GM10266 (cell line): ENCODE measurements around the gene MINDY1.

Source experiments
- DNase-seq: peaks from one replicate; pipeline ENCODE4 v3.0.0; 2012; ENCODE audit errors: extremely low spot score
- TF ChIP-seq, protein P1 (sequence below): IDR thresholded peaks from 2 replicates; pipeline ENCODE4 v1.5.1; 2012; ENCODE audit warnings: mild to moderate bottlenecking, low read depth; ENCODE audit not compliant: control insufficient read depth, insufficient read depth; ENCODE audit errors: missing control alignments

MINDY1 gene

GRCh38 chr1:150999051-150999674, 7.5 kb downstream of the MINDY1 start:
- no peak for DNase-seq
- TF ChIP-seq, protein P1, sequence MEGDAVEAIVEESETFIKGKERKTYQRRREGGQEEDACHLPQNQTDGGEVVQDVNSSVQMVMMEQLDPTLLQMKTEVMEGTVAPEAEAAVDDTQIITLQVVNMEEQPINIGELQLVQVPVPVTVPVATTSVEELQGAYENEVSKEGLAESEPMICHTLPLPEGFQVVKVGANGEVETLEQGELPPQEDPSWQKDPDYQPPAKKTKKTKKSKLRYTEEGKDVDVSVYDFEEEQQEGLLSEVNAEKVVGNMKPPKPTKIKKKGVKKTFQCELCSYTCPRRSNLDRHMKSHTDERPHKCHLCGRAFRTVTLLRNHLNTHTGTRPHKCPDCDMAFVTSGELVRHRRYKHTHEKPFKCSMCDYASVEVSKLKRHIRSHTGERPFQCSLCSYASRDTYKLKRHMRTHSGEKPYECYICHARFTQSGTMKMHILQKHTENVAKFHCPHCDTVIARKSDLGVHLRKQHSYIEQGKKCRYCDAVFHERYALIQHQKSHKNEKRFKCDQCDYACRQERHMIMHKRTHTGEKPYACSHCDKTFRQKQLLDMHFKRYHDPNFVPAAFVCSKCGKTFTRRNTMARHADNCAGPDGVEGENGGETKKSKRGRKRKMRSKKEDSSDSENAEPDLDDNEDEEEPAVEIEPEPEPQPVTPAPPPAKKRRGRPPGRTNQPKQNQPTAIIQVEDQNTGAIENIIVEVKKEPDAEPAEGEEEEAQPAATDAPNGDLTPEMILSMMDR = no peak

- no peak for DNase-seq
- TF ChIP-seq, protein P1 = no peak
These were observed 8.8 kb downstream of the MINDY1 start for GRCh38 chr1:150997949-150998348.

DNA sequence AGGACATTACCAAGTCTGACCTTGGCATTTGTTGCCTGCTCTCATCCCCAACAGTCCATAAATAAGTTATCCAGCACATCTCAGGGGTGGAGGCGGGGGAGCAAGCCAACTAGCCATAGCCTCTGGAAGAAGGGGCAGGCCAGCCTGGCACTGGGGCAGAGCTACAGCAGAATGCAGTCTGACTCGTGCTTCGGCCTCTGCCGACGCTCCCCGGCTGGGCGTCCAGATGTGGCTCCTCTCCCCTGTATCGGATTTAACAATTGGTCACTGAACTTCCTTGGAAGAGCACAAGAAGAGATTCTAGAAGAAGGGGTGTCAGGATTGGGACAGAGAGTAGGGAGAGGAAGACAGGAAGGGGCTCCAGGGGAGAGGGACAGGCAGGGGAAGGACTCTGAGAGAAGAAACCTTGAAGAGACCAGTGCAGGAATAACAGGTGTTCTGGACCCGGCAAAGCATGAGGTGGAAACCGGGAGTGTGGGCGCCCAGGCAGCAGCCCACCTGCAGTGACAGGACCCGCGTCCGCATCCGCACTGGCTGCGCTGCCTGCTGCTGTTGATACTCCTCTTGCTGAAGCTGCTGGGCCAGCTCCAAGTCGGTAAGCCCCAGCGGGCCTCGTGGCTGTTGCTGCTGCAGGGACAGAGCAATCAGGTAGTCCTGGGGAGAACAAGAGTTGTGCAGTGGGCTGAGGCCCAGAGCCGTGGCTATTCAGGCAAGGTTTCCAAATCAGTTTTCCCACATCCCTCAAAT, 9.4 kb downstream of the MINDY1 start:
- DNase-seq = no peak
- TF ChIP-seq, protein P1 = no peak

DNA sequence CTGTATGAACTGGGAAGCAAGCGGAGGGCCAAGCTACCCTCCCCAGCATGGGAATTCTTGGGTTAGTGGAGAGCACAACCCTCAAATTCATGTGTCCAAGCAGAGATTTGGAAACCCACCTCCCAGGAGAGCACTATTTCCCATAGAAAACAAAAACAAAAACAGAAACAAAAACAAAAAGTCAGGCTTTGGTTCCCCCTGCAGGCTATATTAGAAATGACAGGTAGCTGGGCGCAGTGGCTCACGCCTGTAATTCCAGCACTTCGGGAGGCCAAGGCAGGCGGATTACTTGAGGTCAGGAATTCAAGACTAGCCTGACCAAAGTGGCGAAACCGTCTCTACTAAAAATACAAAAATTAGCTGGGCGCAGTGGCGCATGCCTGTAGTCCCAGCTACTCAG, 10.8 kb downstream of the MINDY1 start:
- TF ChIP-seq, protein P1 = peak; percentile 74
- no peak for DNase-seq

- TF ChIP-seq, protein P1 = no peak
- DNase-seq = no peak
These were observed 11.2 kb downstream of the MINDY1 start for GRCh38 chr1:150995460-150995859.

GRCh38 chr1:150994248-150994647, 12.5 kb downstream of the MINDY1 start:
- TF ChIP-seq, protein P1 = no peak
- no peak for DNase-seq

DNA sequence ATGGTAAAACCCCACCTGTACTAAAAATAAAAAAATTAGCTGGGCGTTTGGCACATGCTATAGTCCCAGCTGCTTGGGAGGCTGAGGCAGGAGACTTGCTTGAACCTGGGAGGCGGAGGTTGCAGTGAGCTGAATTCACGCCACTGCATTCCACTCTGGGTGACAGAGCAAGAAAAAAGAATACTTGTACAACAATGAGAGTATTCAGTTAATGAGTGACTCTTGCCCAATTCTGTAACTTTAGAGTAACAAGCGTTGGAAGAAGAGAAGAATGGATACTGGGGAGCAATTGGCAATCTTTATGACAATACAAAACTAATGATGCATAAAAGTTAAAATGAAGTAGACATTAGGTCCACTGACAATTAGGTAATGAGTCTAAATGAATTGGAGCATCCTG, 14.1 kb downstream of the MINDY1 start:
- no peak for DNase-seq
- TF ChIP-seq, protein P1 = no peak
